Sigmoid colon (tissue), 7 donors: ENCODE data around the gene SPAG4. TPM values are rescaled to one million over a fixed set of nuclear protein-coding genes. Genes with fewer than 3 reads are reported as not detected.

Experiments
- DNase-seq: peaks from one replicate; pipeline ENCODE4 v3.0.0-alpha.2; 2019
- H3K27ac ChIP-seq, 4 donors: fragments of 200-600 bp; sonication (generic); one replicate each; pipeline ENCODE4 v1.5.1; 2016 to 2019; ENCODE audit warnings: mild to moderate bottlenecking in 1 of 4
- H3K27me3 ChIP-seq, 3 donors: fragments of 200-600 bp; sonication (generic); one replicate each; pipeline ENCODE4 v1.5.1; 2019; ENCODE audit warnings: mild to moderate bottlenecking in 1 of 3
- H3K36me3 ChIP-seq, 4 donors: fragments of 200-600 bp; sonication (generic); one replicate each; pipeline ENCODE4 v1.5.1; 2016 to 2019
- H3K4me1 ChIP-seq, 4 donors: fragments of 200-600 bp; sonication (generic); one replicate each; pipeline ENCODE4 v1.5.1; 2017 to 2019
- H3K4me3 ChIP-seq, 4 donors: fragments of 200-600 bp; sonication (generic); one replicate each; pipeline ENCODE4 v1.5.1; 2017 to 2019; ENCODE audit warnings: mild to moderate bottlenecking in 2 of 4, moderate library complexity in 1 of 4
- H3K9me3 ChIP-seq, 4 donors: fragments of 200-600 bp in 3 of 4; sonication (generic) in 3 of 4; one replicate each; pipeline versions ENCODE4 v1.5.1 to v1.6.1; 2013 to 2019
- EP300 ChIP-seq, 4 donors: sonication (generic); formaldehyde crosslinking; IDR thresholded peaks; one replicate each; pipeline ENCODE4 v1.6.1; 2017; ENCODE audit warnings: antibody characterized with exemption in 4 of 4
- POLR2A ChIP-seq, 2 donors: fragments of 450-650 bp; IDR thresholded peaks; one replicate each; pipeline ENCODE4 v1.6.1; 2016; ENCODE audit warnings: antibody characterized with exemption in 2 of 2, mild to moderate bottlenecking in 2 of 2, moderate library complexity in 2 of 2
- POLR2AphosphoS5 ChIP-seq, 4 donors: sonication (generic); formaldehyde crosslinking; IDR thresholded peaks; one replicate each; pipeline ENCODE4 v1.6.1; 2017; ENCODE audit warnings: antibody characterized with exemption in 4 of 4
- WGBS, 2 donors: extraction: QIAGEN DNeasy Blood & Tissue Kit; methylation state at CpG; one replicate each; pipeline ENCODE4 v1.1.7; 2013; 5-methylcytosine and 5-hydroxymethylcytosine counted together
- intact Hi-C: fragments of 100-400 bp; cut with DNase I; formaldehyde crosslinking; loops from one replicate; pipeline ENCODE4 v1.15.1; 2023
- polyA plus RNA-seq, 3 donors: library from polyadenylated mRNA; stranded (reverse); fragments of 200-250 nt; gene quantifications; one replicate each; pipeline ENCODE4 v1.2.3, GENCODE V29; 2013
- small RNA-seq, 3 donors: library from RNA; depleted of rRNA; stranded (forward); fragments of <200 nt; gene quantifications; one replicate each; pipeline ENCODE3, GENCODE V24; 2016
- total RNA-seq, 4 donors: library from RNA; depleted of rRNA; stranded (reverse); fragments of >200 nt; gene quantifications; one replicate each; pipeline ENCODE4 v1.1.0, GENCODE V29; 2016
- TF ChIP-seq, protein P1 (sequence below), 4 experiments: fragments of 450-650 bp in 3 of 4; fragments of 200-600 bp in 1 of 4; IDR thresholded peaks; one replicate each; pipeline ENCODE4 v1.5.1; 2016 to 2019; ENCODE audit warnings: antibody characterized with exemption in 4 of 4, mild to moderate bottlenecking in 3 of 4, moderate library complexity in 2 of 4
- donor health status: healthy with polysubstance abuse.
- donor health status: Bipolar disorder and iron deficiency.
- donor health status: healthy.

SPAG4 gene
- total and polyA plus RNA-seq, 7 donors: 3.3 to 10.5 (median 4.1) TPM; not detected in 1

DNA sequence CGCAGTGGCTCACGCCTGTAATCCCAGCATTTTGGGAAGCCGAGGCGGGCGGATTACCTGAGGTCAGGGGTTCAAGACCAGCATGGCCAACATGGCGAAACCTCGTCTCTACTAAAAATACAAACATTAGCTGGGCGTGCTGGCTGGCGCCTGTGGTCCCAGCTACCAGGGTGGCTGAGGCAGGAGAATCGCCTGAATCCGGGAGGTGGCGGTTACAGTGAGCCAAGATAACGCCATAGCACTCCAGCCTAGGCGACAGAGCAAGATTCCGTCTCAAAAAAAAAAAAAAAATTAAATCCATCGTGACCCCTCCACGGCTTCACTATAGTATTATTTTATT lies 50.3 kb downstream of the SPAG4 start:
- H3K27me3 ChIP-seq: no peaks in the 10 kb centered on the region
- intact Hi-C loops: loop anchor here (10.0 kb wide), 1 partner anchor 121 kb away; the partner anchor contains the start of gene ERGIC3
- peaks cover 0 to 31% (median 21%) of the 10 kb centered on the region in 4 donors for H3K4me1 ChIP-seq
- WGBS, 2 donors: 97 to 98% methylated on average over 17 of the region's 17 CpGs
- H3K27ac ChIP-seq: peak overlapping the region in 1 of 4 donors; percentile 94
- no peaks in the 10 kb centered on the region for H3K9me3 ChIP-seq
- no peak for TF ChIP-seq POLR2A (IDR thresholded peaks at IDR 0.05)
- TF ChIP-seq POLR2AphosphoS5 (IDR thresholded peaks at IDR 0.05): no peak
- no peak for TF ChIP-seq EP300 (IDR thresholded peaks at IDR 0.05)
- TF ChIP-seq, protein P1, sequence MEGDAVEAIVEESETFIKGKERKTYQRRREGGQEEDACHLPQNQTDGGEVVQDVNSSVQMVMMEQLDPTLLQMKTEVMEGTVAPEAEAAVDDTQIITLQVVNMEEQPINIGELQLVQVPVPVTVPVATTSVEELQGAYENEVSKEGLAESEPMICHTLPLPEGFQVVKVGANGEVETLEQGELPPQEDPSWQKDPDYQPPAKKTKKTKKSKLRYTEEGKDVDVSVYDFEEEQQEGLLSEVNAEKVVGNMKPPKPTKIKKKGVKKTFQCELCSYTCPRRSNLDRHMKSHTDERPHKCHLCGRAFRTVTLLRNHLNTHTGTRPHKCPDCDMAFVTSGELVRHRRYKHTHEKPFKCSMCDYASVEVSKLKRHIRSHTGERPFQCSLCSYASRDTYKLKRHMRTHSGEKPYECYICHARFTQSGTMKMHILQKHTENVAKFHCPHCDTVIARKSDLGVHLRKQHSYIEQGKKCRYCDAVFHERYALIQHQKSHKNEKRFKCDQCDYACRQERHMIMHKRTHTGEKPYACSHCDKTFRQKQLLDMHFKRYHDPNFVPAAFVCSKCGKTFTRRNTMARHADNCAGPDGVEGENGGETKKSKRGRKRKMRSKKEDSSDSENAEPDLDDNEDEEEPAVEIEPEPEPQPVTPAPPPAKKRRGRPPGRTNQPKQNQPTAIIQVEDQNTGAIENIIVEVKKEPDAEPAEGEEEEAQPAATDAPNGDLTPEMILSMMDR (IDR thresholded peaks at IDR 0.05): no peak
- H3K36me3 ChIP-seq: peaks cover 0 to 28% (median 10%) of the 10 kb centered on the region in 4 donors
- no peak for DNase-seq
- no peak overlapping the region for H3K4me3 ChIP-seq

DNA sequence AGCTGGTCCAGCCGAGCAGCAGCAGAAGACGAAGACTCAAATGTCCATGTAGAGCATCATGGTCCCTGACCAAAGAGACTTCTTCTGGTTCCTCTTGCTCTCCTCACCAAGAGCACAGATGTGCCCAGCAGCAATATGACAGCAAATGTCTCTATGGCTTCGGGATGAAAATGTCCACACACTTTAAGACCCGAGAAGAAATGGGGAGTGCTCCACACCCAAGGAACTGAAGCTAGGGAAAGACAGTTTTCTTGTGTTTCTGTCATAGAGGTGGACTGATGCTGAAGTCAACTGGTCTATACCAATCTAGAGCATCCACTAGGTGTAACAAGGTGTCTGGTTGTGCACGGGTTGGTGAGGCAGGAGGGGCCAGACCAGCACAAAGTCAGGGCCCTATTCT lies 53.6 kb downstream of the SPAG4 start:
- Histone ChIP-seq H3K4me1 (no peaks in the 10 kb centered on the region), H3K27me3 (no peaks in the 10 kb centered on the region), H3K4me3 (no peak overlapping the region), H3K9me3 (no peaks in the 10 kb centered on the region), H3K36me3 (peaks cover 8 to 61% (median 39%) of the 10 kb centered on the region in 4 donors), H3K27ac (no peak overlapping the region)
- TF ChIP-seq POLR2A (IDR thresholded peaks at IDR 0.05): no peak
- no peak for TF ChIP-seq EP300 (IDR thresholded peaks at IDR 0.05)
- no peak for TF ChIP-seq POLR2AphosphoS5 (IDR thresholded peaks at IDR 0.05)
- TF ChIP-seq, protein P1 (IDR thresholded peaks at IDR 0.05): no peak
- DNase-seq: no peak
- 95 to 96% methylated on average over 5 of the region's 5 CpGs for WGBS, 2 donors
- intact Hi-C loops: loop anchor here (10.0 kb wide), 1 partner anchor 124 kb away; the partner anchor contains the start of gene ERGIC3

DNA sequence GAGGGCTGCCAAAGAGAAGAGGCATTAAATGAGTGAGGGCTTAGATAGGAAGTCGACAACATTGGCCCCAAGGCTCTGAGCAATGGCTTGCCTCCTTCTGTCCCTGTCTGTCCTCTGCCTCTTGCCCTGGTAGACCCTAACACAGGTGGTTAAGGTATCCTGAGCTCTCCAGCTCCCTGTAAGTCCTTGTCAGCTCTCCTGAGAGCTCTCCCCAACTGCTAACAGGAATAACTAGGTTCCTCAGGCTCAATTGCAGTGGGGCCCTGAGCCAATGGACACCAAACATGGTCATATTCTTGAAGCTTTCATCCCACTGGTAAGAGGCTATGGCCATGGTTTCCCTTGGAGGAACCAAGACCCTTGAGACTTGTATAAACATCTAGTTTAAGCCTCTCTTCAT lies 54.1 kb downstream of the SPAG4 start:
- 87 to 95% methylated on average over 1 of the region's 1 CpG for WGBS, 2 donors
- Histone ChIP-seq H3K27ac (no peak overlapping the region), H3K27me3 (no peaks in the 10 kb centered on the region), H3K4me3 (no peak overlapping the region), H3K36me3 (peaks cover 8 to 66% (median 42%) of the 10 kb centered on the region in 4 donors), H3K9me3 (no peaks in the 10 kb centered on the region), H3K4me1 (no peaks in the 10 kb centered on the region)
- peak; percentile 30 for DNase-seq
- intact Hi-C loops: loop anchor here (10.0 kb wide), 1 partner anchor 125 kb away; the partner anchor contains the start of gene ERGIC3
- TF ChIP-seq, protein P1 (IDR thresholded peaks at IDR 0.05): no peak
- TF ChIP-seq POLR2A (IDR thresholded peaks at IDR 0.05) (no peak), EP300 (IDR thresholded peaks at IDR 0.05) (no peak), POLR2AphosphoS5 (IDR thresholded peaks at IDR 0.05) (no peak)

Small RNA genes within 50 kb of the gene (small RNA-seq; reads per million reads assigned to genes)
- gene RNU6-759P (0 reads per million in 3 donors), gene RPL37P1 (0 reads per million in 3 donors)

Other genes starting within 250 kb of the SPAG4 start
- 10 to 100 TPM; 28.9 to 56.0 (median 37.5) TPM for gene UQCC1, start 203.9 kb upstream of the SPAG4 start, total RNA-seq
- gene UQCC1, start 203.9 kb upstream of the SPAG4 start, polyA plus RNA-seq: 10 to 100 TPM; 15.6 to 41.2 (median 33.3) TPM
- gene GDF5, start 177.6 kb upstream of the SPAG4 start, total RNA-seq: 1 to 10 TPM in 3 of 4 donors, under 1 TPM in 1; 0.82 to 2.8 (median 1.3) TPM
- under 1 TPM in 1 of 3 donors, not detected in 2; 0.74 TPM for gene GDF5, start 177.6 kb upstream of the SPAG4 start, polyA plus RNA-seq
- 10 to 100 TPM; 12.8 to 35.2 (median 16.5) TPM for gene CEP250, start 160.2 kb upstream of the SPAG4 start, total RNA-seq
- gene CEP250, start 160.2 kb upstream of the SPAG4 start, polyA plus RNA-seq: 10 to 100 TPM in 1 of 3 donors, 1 to 10 TPM in 2; 6.6 to 20.7 (median 9.7) TPM
- gene C20orf173, start 86.2 kb upstream of the SPAG4 start, total RNA-seq: not detected
- not detected for gene C20orf173, start 86.2 kb upstream of the SPAG4 start, polyA plus RNA-seq
- 100 to 1,000 TPM; 141 to 230 (median 195) TPM for gene ERGIC3, start 73.8 kb upstream of the SPAG4 start, total RNA-seq
- gene ERGIC3, start 73.8 kb upstream of the SPAG4 start, polyA plus RNA-seq: 100 to 1,000 TPM; 113 to 200 (median 184) TPM
- 100 to 1,000 TPM in 2 of 4 donors, 10 to 100 TPM in 2; 56.5 to 156 (median 90.1) TPM for gene CPNE1, start 49.1 kb downstream of the SPAG4 start, total RNA-seq
- 100 to 1,000 TPM in 1 of 3 donors, 10 to 100 TPM in 2; 71.5 to 118 (median 76.8) TPM for gene CPNE1, start 49.1 kb downstream of the SPAG4 start, polyA plus RNA-seq
- gene RBM12, start 49.1 kb downstream of the SPAG4 start, total RNA-seq: 10 to 100 TPM; 24.6 to 26.4 (median 25.7) TPM
- 10 to 100 TPM; 10.2 to 23.1 (median 12.0) TPM for gene RBM12, start 49.1 kb downstream of the SPAG4 start, polyA plus RNA-seq
- gene NFS1, start 83.5 kb downstream of the SPAG4 start, total RNA-seq: 10 to 100 TPM; 25.2 to 39.2 (median 32.3) TPM
- 10 to 100 TPM; 19.0 to 29.8 (median 19.2) TPM for gene NFS1, start 83.5 kb downstream of the SPAG4 start, polyA plus RNA-seq
- 100 to 1,000 TPM; 206 to 512 (median 398) TPM for gene ROMO1, start 83.6 kb downstream of the SPAG4 start, total RNA-seq
- gene ROMO1, start 83.6 kb downstream of the SPAG4 start, polyA plus RNA-seq: 100 to 1,000 TPM; 332 to 621 (median 592) TPM
- gene RBM39, start 126.4 kb downstream of the SPAG4 start, total RNA-seq: 100 to 1,000 TPM; 281 to 408 (median 296) TPM
- 100 to 1,000 TPM in 1 of 3 donors, 10 to 100 TPM in 2; 68.2 to 166 (median 94.9) TPM for gene RBM39, start 126.4 kb downstream of the SPAG4 start, polyA plus RNA-seq
- gene PHF20, start 156.2 kb downstream of the SPAG4 start, total RNA-seq: 10 to 100 TPM; 41.0 to 49.7 (median 45.5) TPM
- 10 to 100 TPM; 10.8 to 25.6 (median 17.6) TPM for gene PHF20, start 156.2 kb downstream of the SPAG4 start, polyA plus RNA-seq